MM.1S (cell line): ENCODE data around the gene NCKAP5.

Source experiments
- EZH2 ChIP-seq: fragments of 300-600 bp; sonication (generic); optimal IDR thresholded peaks from 2 replicates; pipeline ENCODE3; 2017; ENCODE audit warnings: low read depth, mild to moderate bottlenecking, antibody characterized with exemption, low read length, mixed read lengths
- TF ChIP-seq, protein P1 (sequence below): fragments of 300-600 bp; sonication (generic); IDR thresholded peaks from 2 replicates; pipeline ENCODE4 v1.5.1; 2016; ENCODE audit warnings: antibody characterized with exemption, low read length, mixed read lengths

DNA sequence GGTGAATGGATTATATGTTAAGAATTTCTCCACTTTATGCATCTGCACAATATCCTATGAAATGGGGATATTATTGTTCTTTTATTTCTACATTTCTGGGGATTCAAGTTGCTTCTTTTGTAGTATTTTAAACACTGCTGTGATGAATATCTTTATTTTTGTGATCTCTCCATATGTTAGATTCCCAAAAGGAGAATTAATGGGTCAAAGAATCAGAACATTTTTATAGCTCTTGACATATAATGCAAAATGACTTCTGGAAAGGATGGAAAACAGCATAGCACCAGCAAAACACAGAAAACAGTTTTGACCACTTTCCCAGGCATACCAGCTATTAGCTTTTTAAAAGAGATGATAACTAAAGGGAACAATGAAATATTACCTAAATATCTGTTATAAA is 135.5 kb downstream of the NCKAP5 start:
- TF ChIP-seq, protein P1, sequence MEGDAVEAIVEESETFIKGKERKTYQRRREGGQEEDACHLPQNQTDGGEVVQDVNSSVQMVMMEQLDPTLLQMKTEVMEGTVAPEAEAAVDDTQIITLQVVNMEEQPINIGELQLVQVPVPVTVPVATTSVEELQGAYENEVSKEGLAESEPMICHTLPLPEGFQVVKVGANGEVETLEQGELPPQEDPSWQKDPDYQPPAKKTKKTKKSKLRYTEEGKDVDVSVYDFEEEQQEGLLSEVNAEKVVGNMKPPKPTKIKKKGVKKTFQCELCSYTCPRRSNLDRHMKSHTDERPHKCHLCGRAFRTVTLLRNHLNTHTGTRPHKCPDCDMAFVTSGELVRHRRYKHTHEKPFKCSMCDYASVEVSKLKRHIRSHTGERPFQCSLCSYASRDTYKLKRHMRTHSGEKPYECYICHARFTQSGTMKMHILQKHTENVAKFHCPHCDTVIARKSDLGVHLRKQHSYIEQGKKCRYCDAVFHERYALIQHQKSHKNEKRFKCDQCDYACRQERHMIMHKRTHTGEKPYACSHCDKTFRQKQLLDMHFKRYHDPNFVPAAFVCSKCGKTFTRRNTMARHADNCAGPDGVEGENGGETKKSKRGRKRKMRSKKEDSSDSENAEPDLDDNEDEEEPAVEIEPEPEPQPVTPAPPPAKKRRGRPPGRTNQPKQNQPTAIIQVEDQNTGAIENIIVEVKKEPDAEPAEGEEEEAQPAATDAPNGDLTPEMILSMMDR = no peak
- TF ChIP-seq EZH2 = no peak
